ENCODE measurements around the gene ACYP2.
A peak's percentile ranks its signal among the peaks of the same experiment; 100 is the strongest.
"Not testable (repeated sequence)": the region's sequence is repeated elsewhere in the genome, so short reads cannot be mapped to it uniquely, and the experiment has no call there.

The ACYP2 gene

DNA sequence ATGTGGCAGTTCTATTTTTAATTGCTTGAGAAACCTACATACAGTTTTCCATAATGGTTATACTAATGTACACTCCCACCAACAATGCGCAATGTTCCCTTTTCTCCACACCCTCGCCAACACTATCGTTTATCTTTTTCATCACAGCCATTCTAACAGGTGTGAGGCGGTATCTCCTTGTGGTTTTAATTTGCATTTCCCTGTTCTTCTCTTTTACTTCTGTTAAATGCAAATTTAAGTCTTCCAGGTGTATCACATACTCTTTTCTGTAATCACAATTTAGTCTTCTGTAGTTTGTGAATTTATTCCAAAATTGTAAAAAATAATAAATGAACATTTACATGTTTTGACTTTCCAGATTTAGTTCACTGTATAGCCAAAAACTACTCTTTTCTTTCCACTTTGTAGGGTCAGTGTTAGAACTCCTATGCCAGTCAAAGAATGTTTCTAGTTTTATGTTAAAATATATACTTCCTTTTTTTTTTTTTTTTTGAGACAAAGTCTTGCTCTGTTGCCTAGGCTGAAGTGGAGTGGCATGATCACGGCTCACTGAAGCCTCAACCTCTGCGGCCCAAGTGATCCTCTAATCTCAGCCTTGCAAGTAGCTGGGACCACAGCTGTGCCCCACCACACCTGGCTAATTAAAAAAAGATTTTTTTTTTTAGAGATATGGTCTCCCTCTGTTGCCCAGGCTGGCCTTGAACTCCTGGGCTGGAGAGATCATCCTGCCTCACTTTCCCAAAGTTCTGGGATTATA is 15.4 kb upstream of the ACYP2 start:
- DNase-seq = no peak

GRCh38 chr2:54100772-54101171 is 14.6 kb upstream of the ACYP2 start:
- DNase-seq = no peak

GRCh38 chr2:54103454-54104314 is 11.7 kb upstream of the ACYP2 start:
- peak; percentile 54 for DNase-seq

DNA sequence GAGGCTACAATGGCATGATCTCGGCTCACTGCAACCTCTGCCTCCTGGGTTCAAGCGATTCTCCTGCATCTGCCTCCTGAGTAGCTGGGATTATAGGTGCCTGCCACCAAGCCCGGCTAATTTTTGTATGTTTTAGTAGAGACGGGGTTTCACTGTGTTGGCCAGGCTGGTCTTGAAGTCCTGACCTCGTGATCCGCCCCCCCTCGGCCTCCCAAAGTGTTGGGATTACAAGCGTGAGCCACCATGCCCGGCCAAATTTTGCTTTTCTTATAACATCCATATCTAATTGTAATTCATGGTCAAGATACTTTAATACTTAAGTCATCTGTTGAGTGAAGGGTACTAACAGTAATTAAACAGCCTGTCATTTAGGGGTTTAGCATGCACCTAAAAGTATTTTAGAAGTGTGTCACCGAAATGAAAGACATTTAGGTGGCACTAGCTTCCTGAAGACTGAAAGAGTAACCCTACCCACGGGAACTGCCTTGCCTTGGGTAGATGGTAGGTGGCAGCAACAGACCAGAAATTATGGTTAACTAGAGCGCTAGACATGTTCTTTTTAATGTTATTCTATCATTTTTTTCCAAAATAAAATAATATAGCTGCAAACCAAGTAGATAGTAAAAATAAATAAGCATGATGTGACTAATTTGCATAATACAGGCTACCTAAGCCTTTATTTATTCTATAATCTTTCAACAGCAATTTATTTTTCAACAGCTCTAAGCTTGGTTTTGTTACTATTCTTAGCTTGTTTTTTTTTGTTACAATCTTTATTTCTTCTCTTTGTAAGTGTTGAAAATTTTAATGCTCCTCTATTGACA is 8.6 kb upstream of the ACYP2 start:
- peak; percentile 68 for DNase-seq

DNA sequence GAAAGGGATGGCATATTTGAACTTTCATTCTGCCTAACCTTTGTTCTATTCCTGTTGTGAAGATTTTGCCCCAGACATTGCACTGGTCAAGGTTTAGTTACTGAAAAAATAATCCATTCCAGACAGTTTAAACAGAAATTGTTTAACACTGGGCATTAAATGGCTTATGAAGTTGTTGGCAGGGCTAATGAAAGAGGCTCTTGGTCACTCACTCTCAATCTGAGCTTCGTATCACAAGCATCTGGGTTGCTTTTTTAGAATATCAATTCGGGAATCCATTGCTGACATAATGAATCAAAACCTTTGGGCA is 8.0 kb upstream of the ACYP2 start:
- DNase-seq = no peak

DNA sequence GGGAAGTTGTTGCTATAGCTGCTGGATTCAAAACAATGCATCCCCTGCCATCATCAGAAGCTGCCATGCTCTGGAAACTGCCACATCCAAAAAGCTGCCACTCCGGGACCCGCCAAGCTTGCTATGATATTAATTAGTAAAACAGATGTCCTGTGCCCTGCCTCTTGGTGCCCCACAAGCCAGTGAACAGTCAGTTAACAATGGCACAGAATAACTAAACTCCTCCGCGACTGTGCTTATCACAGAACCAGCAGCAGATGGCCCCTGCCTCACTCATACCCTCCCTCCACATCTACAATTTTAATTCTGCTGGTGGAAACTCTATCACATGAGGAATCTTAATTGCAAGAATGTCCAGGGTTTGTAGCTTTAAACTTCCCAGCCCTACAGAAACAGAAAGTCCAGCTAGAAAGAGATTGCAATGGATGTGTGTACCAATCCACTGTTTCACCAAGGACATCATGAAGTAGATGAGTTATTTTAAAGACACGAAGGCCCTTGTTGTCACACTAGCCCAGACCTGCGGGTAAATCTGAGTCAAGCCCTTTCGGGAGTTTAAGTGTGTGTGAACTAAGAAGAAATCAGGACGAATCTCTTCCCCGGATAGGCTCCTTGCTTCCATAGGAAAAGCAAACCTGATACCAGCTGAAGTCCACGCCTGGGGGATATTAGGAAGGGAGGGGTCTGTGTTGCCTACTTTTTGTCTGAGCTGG is 7.4 kb upstream of the ACYP2 start:
- DNase-seq = peak; percentile 65

GRCh38 chr2:54109848-54110247 is 5.6 kb upstream of the ACYP2 start:
- no peak for DNase-seq

GRCh38 chr2:54114479-54114878 is 936 bp upstream of the ACYP2 start:
- peak; percentile 7 for DNase-seq

- DNase-seq = no peak
Observed at GRCh38 chr2:54114936-54115283, 505 bp upstream of the ACYP2 start.

DNA sequence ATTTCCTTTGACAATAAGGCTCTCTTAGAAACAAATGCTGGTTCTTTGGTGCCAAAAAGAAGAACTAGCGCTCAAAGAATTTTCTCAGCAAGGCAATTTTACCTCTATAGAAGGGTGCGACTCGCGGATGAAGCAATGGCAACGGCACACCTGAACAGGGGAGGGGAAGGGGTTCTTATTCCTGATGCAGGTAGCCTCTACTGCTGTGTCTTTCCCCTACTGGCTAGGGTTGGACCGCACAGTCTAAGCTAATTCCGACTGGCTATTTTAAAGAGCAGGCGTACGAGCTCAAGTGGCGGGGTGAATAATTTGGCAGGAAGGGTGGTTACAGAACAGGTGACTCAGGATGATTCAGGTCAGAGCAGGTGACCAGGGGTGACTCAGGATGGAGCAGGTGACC is 1.2 kb downstream of the ACYP2 start:
- peak; percentile 9 for DNase-seq

GRCh38 chr2:54120950-54121349 is 5.5 kb downstream of the ACYP2 start:
- no peak for DNase-seq

GRCh38 chr2:54122171-54122935 is 6.9 kb downstream of the ACYP2 start:
- no peak for DNase-seq

GRCh38 chr2:54122939-54123338 is 7.5 kb downstream of the ACYP2 start:
- DNase-seq = no peak

- not testable (repeated sequence) for DNase-seq
Observed at GRCh38 chr2:54127174-54127573, 11.8 kb downstream of the ACYP2 start.

- DNase-seq = no peak
Observed at GRCh38 chr2:54133056-54133455, 17.6 kb downstream of the ACYP2 start.

DNA sequence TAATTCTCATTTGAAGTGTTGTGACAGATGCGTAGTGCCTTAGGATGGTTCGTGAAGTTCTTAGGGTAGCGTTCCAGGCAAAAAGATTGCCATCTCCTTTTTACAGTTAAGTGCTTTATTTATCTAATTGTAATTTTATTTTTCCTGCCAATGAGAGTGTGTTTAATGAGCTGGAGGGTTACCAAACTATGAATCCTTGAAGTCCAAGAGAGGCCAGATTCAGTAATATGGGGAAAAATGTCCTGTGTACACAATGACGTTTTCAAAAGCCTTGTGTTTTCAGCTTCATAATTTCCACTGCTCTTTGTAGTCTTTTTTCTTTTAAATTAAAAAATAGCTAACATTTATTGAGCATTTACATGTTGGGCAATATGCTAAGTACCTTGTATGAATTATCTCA is 23.8 kb downstream of the ACYP2 start:
- no peak for DNase-seq

DNA sequence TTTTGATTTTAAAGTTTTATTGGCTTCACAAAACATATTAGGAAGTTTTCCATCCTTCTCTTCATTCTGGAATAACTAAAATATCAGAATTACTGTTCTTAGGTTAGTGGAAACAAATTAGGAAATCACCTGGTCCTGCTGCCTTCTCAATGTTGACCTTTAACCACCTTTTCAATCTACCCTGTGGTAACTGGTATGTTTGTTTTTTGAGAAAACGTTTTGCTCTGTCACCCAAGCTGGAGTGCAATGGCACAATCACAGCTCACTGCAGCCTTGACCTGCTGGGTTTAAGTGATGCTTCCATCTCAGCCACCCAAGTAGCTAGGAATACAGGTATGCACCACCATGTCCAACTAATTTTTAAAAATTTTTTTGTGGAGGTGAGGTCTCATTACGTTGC is 28.4 kb downstream of the ACYP2 start:
- DNase-seq = no peak

DNA sequence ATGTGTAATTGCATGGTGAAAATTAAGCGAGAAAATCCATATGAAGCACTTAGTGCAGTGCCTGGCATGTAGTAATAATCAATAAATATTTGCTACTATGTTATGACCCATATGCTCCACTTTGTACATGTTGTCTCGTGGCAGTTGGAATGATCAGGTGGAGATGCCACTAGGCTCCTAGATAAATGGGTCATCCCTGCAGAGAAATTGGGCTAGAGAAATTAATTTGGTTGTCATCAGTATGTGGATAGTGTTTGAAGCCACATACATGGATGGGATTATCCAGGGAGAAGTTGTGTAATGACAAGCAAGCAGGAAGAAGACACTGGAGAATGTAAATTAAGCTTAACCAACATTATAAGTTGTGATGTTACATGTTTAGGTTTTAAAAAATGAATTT is 33.0 kb downstream of the ACYP2 start:
- no peak for DNase-seq

- peak; percentile 10 for DNase-seq
Observed at GRCh38 chr2:54149638-54150441, 34.4 kb downstream of the ACYP2 start.

DNA sequence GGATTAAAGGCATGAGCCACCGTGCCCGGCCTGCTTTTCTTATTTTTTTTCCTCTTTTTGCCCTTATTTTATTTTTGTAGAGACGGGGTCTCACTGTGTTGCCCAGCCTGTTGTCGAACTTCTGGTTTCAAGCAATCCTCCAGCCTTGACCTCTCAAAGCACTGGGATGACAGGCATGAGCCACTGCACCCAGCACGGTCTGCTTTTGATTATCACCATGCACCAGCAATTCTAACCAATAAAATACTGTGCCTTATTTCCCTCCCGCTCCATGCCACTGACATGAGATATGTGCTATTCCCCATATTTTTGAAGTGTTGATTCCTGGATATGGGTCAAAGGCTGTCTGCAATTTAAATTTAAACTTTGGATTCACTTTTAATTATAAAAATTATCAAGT is 42.9 kb downstream of the ACYP2 start:
- no peak for DNase-seq

- DNase-seq = no peak
Observed at GRCh38 chr2:54161660-54162424, 46.4 kb downstream of the ACYP2 start.

Measured in NCI-H82 (cell line).